Smooth muscle cell (in vitro differentiated cells): ENCODE results near the gene FRMD4A. TPM values are rescaled to one million over a fixed set of nuclear protein-coding genes. Genes with fewer than 3 reads are reported as not detected.

Experiments
- DNase-seq: peaks from one replicate; lab custom pipeline; 2025; ENCODE audit not compliant: unreplicated experiment; lab: John Stamatoyannopoulos, UW
- H2AFZ ChIP-seq: fragments of 200-600 bp; sonication (generic); 2 replicates; pipeline ENCODE4 v1.6.0; 2016; ENCODE audit warnings: antibody characterized with exemption, low read depth, mild to moderate bottlenecking
- H3F3A ChIP-seq: fragments of 200-600 bp; sonication (generic); 2 replicates; pipeline ENCODE4 v1.6.0; 2017; ENCODE audit warnings: antibody characterized with exemption, low read depth
- H3K27ac ChIP-seq: fragments of 200-600 bp; sonication (generic); 2 replicates; pipeline ENCODE4 v1.5.1; 2016; ENCODE audit warnings: low read depth, mild to moderate bottlenecking
- H3K27me3 ChIP-seq: fragments of 200-600 bp; sonication (generic); 2 replicates; pipeline ENCODE4 v1.6.1; 2016; ENCODE audit warnings: low read depth, mild to moderate bottlenecking
- H3K36me3 ChIP-seq: fragments of 200-600 bp; sonication (generic); 2 replicates; pipeline ENCODE4 v1.5.1; 2016; ENCODE audit warnings: low read depth
- H3K4me1 ChIP-seq: fragments of 200-600 bp; sonication (generic); 2 replicates; pipeline ENCODE4 v1.5.1; 2016; ENCODE audit warnings: low read depth
- H3K4me2 ChIP-seq: fragments of 200-600 bp; sonication (generic); 2 replicates; pipeline ENCODE4 v1.6.0; 2016; ENCODE audit warnings: mild to moderate bottlenecking
- H3K4me3 ChIP-seq: fragments of 200-600 bp; sonication (generic); 2 replicates; pipeline ENCODE4 v1.5.1; 2016; ENCODE audit warnings: mild to moderate bottlenecking
- H3K79me2 ChIP-seq: fragments of 200-600 bp; sonication (generic); 2 replicates; pipeline ENCODE4 v1.6.0; 2016; ENCODE audit warnings: low read depth, mild to moderate bottlenecking
- H3K9ac ChIP-seq: fragments of 200-600 bp; sonication (generic); 2 replicates; pipeline ENCODE4 v1.6.0; 2016; ENCODE audit warnings: low read depth
- H3K9me3 ChIP-seq: fragments of 200-600 bp; sonication (generic); replicated peaks from 2 replicates; pipeline ENCODE4 v1.5.1; 2016; ENCODE audit warnings: low read depth
- H4K20me1 ChIP-seq: fragments of 200-600 bp; sonication (generic); 2 replicates; pipeline ENCODE4 v1.6.0; 2016; ENCODE audit warnings: low read depth
- WGBS: methylation state at CpG from one replicate; pipeline ENCODE4 v1.1.7; 2016; ENCODE audit warnings: low lambda C conversion rate; 5-methylcytosine and 5-hydroxymethylcytosine counted together
- polyA plus RNA-seq: library from polyadenylated mRNA; unstranded; fragments of >200 nt; fragmentation: Nextera tagmentation; extraction: Ambion mirVana; gene quantifications from 2 replicates; pipeline ENCODE4 v1.2.1, GENCODE V29; 2016
- total RNA-seq: library from RNA; depleted of rRNA; stranded (reverse); fragments of >200 nt; gene quantifications from 2 replicates; pipeline ENCODE4 v1.2.3, GENCODE V29; 2014
- TF ChIP-seq, protein P1 (sequence below): fragments of 200-600 bp; sonication (generic); IDR thresholded peaks from 2 replicates; pipeline ENCODE4 v1.5.1; 2017; ENCODE audit warnings: borderline replicate concordance, mild to moderate bottlenecking, antibody characterized with exemption; ENCODE audit not compliant: insufficient read depth, poor library complexity, severe bottlenecking

Gene FRMD4A
- total and polyA plus RNA-seq, 2 experiments from 2014 or later = 3.0 to 5.4 TPM

GRCh38 chr10:13776861-13777311, 553.8 kb downstream of the FRMD4A start:
- Histone ChIP-seq H3K4me3 (no peak overlapping the region), H3K27ac (no peak overlapping the region), H3K4me2 (no peak overlapping the region), H4K20me1 (no peaks in the 10 kb centered on the region), H3K4me1 (no peaks in the 10 kb centered on the region), H2AFZ (no peak overlapping the region), H3K79me2 (no peaks in the 10 kb centered on the region), H3F3A (no peaks in the 10 kb centered on the region), H3K36me3 (no peaks in the 10 kb centered on the region), H3K27me3 (no peaks in the 10 kb centered on the region), H3K9ac (no peak overlapping the region), H3K9me3 (no peaks in the 10 kb centered on the region)
- TF ChIP-seq, protein P1, sequence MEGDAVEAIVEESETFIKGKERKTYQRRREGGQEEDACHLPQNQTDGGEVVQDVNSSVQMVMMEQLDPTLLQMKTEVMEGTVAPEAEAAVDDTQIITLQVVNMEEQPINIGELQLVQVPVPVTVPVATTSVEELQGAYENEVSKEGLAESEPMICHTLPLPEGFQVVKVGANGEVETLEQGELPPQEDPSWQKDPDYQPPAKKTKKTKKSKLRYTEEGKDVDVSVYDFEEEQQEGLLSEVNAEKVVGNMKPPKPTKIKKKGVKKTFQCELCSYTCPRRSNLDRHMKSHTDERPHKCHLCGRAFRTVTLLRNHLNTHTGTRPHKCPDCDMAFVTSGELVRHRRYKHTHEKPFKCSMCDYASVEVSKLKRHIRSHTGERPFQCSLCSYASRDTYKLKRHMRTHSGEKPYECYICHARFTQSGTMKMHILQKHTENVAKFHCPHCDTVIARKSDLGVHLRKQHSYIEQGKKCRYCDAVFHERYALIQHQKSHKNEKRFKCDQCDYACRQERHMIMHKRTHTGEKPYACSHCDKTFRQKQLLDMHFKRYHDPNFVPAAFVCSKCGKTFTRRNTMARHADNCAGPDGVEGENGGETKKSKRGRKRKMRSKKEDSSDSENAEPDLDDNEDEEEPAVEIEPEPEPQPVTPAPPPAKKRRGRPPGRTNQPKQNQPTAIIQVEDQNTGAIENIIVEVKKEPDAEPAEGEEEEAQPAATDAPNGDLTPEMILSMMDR = no peak
- 86% methylated on average over 7 of the region's 7 CpGs for WGBS
- DNase-seq = no peak

GRCh38 chr10:13775786-13776775, 554.6 kb downstream of the FRMD4A start:
- TF ChIP-seq, protein P1 = no peak
- Histone ChIP-seq H3F3A (no peaks in the 10 kb centered on the region), H3K9ac (no peak overlapping the region), H3K9me3 (no peaks in the 10 kb centered on the region), H3K27me3 (no peaks in the 10 kb centered on the region), H3K36me3 (no peaks in the 10 kb centered on the region), H3K4me3 (no peak overlapping the region), H2AFZ (no peak overlapping the region), H4K20me1 (no peaks in the 10 kb centered on the region), H3K27ac (no peak overlapping the region), H3K4me2 (no peak overlapping the region), H3K4me1 (no peaks in the 10 kb centered on the region), H3K79me2 (no peaks in the 10 kb centered on the region)
- no peak for DNase-seq
- WGBS = 86% methylated on average over 14 of the region's 14 CpGs

DNA sequence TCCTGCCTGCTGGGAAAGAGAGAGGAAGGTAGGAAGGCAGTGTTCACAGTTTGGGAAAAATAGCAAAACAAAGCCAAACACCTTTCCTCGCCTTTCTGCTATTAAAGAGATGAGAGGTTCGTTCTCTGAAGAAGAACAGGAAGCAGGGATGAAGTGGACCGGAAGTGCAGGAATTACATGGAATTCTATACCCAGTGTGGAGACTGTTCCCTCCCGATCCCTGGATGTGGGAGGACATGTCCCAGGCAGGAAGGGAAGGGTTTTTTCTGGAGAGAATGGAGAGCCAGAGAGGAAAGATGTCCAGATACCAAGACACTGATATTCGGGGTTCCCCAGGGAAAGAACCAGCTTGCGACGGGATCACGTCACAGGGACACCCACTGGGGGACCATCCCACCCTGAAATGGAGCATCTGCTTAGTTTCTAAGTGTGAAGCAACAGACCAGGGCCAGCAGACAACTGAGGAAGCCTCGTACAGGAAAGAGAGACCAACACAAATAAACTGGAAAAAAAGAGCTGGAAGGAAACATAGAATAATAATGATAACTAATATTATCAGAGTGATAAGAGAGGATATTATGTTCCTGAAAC, 556.3 kb downstream of the FRMD4A start:
- H3K4me1 ChIP-seq = no peaks in the 10 kb centered on the region
- DNase-seq = no peak
- H3K79me2 ChIP-seq = no peaks in the 10 kb centered on the region
- no peaks in the 10 kb centered on the region for H3F3A ChIP-seq
- 88% methylated on average over 9 of the region's 9 CpGs for WGBS
- H3K9ac ChIP-seq = no peak overlapping the region
- H3K4me2 ChIP-seq = no peak overlapping the region
- H3K4me3 ChIP-seq = no peak overlapping the region
- H3K27ac ChIP-seq = no peak overlapping the region
- H2AFZ ChIP-seq = no peak overlapping the region
- H4K20me1 ChIP-seq = no peaks in the 10 kb centered on the region
- no peaks in the 10 kb centered on the region for H3K27me3 ChIP-seq
- TF ChIP-seq, protein P1 = no peak
- no peaks in the 10 kb centered on the region for H3K36me3 ChIP-seq
- H3K9me3 ChIP-seq = no peaks in the 10 kb centered on the region
